Keratinocyte (primary cell): ENCODE data around the gene ARID5A.
A peak's percentile ranks its signal among the peaks of the same experiment; 100 is the strongest.

Experiments used
- EZH2 ChIP-seq: IDR thresholded peaks from one replicate; pipeline ENCODE4 v1.6.1; 2012; ENCODE audit warnings: inconsistent platforms, mild to moderate bottlenecking, low read length, moderate library complexity
- TF ChIP-seq, protein P1 (sequence below), 3 experiments: IDR thresholded peaks in 1 of 3; conservative IDR thresholded peaks in 1 of 3; optimal IDR thresholded peaks in 1 of 3; 2 replicates in 2 of 3; 3 replicates in 1 of 3; pipeline versions ENCODE3 to v1.5.1; 2011; ENCODE audit warnings: low read length in 3 of 3, mild to moderate bottlenecking in 3 of 3, moderate library complexity in 2 of 3, control low read depth in 1 of 3, inconsistent platforms in 1 of 3; ENCODE audit not compliant: insufficient read depth in 2 of 3; ENCODE audit errors: extremely low read depth in 1 of 3

DNA sequence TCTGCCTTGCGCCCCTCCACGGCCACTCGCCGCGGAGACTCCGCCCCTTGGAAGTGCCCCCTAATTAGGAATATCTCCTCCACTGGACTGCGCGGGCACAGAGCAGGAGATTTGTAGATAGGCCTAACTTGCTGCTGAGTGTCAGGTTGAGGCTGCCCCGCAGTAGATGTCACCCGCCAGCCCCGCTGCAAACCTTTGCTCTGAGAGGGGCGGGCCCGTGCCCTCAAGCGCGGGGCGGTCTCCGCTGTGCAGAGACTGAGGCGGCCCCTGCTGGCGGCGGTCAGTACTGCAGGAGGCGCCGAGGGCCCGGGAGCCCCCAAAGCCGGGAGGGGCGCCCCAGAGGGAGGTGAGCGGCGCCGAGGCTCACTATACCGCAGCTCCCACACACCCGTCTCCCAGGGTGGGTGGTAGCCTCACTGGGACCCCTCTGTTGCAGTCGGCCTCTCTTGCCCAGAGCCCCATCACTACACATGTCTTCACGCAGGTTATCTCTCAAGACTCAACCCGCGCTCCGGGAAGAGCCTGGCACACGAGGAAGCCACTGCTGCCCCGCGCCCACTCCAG, 28.5 kb upstream of the ARID5A start:
- TF ChIP-seq, protein P1, sequence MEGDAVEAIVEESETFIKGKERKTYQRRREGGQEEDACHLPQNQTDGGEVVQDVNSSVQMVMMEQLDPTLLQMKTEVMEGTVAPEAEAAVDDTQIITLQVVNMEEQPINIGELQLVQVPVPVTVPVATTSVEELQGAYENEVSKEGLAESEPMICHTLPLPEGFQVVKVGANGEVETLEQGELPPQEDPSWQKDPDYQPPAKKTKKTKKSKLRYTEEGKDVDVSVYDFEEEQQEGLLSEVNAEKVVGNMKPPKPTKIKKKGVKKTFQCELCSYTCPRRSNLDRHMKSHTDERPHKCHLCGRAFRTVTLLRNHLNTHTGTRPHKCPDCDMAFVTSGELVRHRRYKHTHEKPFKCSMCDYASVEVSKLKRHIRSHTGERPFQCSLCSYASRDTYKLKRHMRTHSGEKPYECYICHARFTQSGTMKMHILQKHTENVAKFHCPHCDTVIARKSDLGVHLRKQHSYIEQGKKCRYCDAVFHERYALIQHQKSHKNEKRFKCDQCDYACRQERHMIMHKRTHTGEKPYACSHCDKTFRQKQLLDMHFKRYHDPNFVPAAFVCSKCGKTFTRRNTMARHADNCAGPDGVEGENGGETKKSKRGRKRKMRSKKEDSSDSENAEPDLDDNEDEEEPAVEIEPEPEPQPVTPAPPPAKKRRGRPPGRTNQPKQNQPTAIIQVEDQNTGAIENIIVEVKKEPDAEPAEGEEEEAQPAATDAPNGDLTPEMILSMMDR (optimal IDR thresholded peaks at IDR 0.05 in 1 of 3, IDR thresholded peaks at IDR 0.05 in 1 of 3, conservative IDR thresholded peaks at IDR 0.05 in 1 of 3; ENCODE audit: extremely low read depth in 1 of 3, insufficient read depth in 2 of 3, low read length in 3 of 3) = peak; percentile 69 to 95 (median 77)
- TF ChIP-seq EZH2 = no peak
